NCI-H2227 treated with DMSO at 0.1 percent for 48 hours (cell line): Measurements from ENCODE around the gene PAK6.

ENCODE experiments used
- DNase-seq: peaks from one replicate; lab custom pipeline; 2025; lab: John Stamatoyannopoulos, UW

The PAK6 gene

GRCh38 chr15:40312370-40313158, 73.7 kb downstream of the PAK6 start:
- no peak for DNase-seq

- peak; percentile 46 for DNase-seq
Measured at GRCh38 chr15:40313531-40314398, 74.9 kb downstream of the PAK6 start.

DNA sequence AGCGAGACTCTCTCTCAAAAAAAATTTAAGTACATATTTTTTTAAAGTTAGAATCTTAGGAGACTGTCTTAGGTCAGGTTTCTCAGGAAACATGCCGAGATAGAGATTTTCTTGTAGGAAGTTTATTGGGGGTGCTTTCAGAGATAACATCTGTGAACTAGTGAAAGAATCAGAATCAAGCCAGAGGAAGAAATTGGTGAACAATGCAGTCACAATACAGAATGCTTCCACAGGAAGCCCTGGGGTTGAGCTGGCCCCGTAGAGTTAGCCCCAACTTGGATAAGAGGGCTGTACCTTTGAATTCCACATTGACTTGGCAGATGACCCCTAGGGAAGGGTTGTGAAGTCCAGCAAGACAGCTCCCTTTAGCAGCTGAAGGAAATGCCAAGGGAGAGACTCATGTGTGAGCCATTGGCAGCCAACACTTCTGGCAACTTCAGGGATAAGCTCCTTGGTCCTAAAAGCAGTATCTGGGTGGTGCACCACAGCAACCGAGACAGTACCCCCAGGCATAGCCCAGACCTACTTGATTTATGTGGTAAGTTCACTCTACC, 75.9 kb downstream of the PAK6 start:
- DNase-seq: no peak

DNA sequence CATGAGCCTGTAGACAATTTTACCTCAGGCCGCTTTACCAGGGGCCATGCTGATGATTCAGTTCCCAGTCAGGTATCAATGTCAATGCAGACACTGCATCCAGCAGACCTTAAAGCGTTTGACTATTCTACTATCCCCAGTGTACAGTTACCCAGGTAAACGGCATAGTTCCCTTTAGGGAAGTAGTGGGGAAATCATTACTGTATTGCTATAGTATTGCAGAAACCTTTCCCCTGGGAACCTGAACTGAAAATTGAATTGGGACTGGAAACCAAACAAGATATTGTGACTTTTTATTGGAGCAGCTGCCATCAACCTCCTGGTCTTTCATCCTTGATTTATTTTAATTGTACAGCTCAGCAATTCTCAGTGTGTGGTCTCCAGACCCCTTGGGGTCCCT, 78.1 kb downstream of the PAK6 start:
- DNase-seq: no peak

DNA sequence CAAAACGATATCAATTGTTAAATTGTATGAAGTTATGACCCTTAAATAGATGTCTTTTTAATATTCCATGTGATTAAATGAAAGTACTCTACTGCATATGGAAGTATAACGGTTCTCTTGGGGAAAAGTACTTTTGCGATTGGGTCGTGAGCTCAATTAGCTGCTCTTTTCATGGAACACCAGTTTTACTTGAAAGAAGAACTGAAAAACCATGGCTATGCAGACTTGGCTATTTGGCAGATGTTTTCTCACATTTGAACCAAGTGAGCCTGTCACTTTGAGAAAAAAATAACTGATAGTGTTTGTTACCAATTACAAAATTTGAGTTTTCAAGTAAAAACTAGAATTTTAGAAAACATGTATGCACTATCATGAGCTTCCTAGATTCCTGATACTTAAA, 78.7 kb downstream of the PAK6 start:
- DNase-seq: no peak

- DNase-seq: no peak
Measured at GRCh38 chr15:40320409-40320808, 81.5 kb downstream of the PAK6 start.

GRCh38 chr15:40320931-40321371, 82.1 kb downstream of the PAK6 start:
- DNase-seq: peak; percentile 59

GRCh38 chr15:40322531-40323238, 83.8 kb downstream of the PAK6 start:
- DNase-seq: peak; percentile 38

DNA sequence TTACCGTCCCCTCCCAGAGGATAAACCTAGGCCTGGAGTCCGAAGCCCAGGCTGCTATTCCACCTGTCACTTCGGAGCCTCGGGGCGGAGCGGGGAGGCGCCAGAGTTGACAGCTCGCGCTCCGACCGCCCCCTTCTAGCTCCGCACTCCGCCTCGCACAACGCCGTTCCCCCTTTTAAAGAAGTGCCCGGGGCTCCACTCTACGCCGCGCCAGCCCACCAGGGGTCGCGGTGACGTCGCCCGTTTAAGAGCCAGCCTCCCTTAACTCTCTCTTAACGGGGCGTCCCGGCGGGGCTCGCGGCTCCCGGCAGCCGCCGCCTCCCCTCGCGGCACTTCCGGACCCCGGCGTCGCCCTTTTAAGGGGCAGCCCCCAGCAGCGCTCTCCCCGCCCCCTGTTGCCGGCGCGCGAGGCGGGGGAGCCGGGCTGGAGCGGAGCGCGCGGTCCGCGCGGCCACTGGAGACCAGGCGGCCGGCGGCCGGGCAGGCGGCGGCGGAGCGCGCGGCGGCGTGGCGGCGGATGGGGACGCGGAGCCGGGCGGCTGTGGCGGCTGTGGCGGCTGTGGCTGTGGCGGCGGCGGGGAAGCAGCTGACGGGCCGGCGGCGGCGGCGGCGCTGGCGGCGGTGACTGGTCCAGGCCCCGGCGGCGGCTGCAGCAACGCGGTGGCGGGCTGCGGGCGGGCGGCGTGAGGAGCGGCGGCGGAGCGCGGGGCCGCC, 84.5 kb downstream of the PAK6 start, which contains the start of gene INAFM2:
Gene INAFM2 (plus strand): TSS at position 454 of the 714 bp plus-strand sequence. CDS start 364 bp downstream, outside the sequence.
- DNase-seq: peak; percentile 91

GRCh38 chr15:40323953-40324937, 85.4 kb downstream of the PAK6 start:
- no peak for DNase-seq

DNA sequence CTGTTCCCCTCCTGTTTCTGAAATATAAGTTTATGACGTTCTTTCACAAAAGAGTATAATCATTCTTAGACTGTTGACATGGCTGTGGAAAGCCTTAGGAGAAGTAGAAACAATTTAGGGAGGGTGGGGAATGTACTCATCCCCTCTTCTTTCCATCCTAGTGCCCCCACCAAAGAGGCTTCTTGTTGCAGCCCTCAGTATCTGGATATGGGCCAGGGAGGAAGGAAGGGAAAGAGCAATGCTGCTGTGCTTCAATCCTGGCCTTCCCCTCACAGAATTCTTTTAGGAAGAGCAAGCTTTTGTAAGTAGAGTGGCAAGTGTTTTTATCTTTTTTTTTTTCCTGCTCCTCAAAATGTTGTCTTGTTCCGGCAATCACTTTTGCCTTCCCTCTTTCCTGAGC, 86.3 kb downstream of the PAK6 start:
- no peak for DNase-seq

DNA sequence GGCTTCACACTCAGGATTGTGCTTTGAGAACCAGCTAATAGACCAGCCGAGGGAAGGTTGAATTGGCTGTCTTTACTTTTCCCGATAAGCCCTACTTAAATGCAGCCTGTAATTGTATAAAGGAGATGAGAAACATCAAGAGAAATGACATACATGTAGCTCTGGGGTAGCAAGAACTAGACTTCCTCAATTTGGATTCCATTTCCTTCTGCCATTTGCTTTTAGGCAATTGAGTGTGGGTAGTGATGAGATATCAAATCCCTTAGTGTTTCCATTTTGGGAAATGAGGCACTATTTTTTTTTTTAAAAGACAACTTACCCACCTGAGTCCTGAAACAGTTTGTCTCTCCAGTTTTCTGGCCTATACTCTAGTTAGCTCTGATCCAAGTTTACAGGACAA, 86.8 kb downstream of the PAK6 start:
- DNase-seq: no peak
